ENCODE measurements around the gene TTLL6.

DNA sequence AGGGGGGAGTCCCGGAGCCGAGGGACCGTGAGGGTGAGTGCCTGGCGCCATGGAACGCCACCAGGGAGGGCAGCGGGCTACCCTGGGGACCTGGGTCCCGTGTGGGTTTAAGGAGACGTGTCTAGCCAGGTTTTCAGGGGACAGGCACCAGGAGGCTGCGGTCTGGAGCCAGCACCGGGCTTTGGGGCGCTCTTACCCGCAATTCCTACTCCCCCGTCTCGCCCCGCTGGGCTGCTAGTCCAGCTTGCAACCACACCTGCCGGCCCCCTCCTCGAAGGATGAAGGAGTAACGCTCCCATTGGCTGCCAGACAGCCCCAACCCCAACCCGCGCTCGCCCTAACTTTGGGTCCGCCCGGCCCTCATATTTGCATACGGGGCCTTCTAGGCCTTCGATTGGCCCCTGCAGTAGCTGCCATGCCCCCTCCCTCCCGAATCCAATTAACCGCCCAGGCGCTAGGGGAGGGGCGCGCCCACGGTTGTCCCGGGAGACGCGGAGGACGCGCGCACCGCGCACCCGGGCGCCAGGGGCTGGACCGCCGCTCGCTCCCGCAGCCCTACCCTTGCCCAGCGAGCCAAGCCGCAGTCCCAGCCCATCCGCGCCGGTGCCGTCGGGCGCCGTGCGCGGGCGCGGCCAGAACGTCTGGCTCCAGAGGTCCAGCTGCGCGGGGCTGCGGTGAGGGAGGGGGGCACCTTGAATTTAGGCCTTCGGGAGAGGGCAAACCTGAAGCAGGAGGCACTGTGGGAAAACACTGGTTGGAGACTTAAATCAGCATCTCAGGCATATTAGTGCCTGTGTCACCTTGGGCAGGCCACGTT, at the start of gene TTLL6:
- TF ChIP-seq, protein P1, sequence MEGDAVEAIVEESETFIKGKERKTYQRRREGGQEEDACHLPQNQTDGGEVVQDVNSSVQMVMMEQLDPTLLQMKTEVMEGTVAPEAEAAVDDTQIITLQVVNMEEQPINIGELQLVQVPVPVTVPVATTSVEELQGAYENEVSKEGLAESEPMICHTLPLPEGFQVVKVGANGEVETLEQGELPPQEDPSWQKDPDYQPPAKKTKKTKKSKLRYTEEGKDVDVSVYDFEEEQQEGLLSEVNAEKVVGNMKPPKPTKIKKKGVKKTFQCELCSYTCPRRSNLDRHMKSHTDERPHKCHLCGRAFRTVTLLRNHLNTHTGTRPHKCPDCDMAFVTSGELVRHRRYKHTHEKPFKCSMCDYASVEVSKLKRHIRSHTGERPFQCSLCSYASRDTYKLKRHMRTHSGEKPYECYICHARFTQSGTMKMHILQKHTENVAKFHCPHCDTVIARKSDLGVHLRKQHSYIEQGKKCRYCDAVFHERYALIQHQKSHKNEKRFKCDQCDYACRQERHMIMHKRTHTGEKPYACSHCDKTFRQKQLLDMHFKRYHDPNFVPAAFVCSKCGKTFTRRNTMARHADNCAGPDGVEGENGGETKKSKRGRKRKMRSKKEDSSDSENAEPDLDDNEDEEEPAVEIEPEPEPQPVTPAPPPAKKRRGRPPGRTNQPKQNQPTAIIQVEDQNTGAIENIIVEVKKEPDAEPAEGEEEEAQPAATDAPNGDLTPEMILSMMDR (conservative IDR thresholded peaks at IDR 0.05; ENCODE audit: low read length) = no peak
- no peak for TF ChIP-seq EZH2phosphoT487 (IDR thresholded peaks at IDR 0.05; ENCODE audit: borderline replicate concordance)

Data from Loucy (cell line).